ENCODE data around the gene MROH7. TPM values are rescaled to one million over a fixed set of nuclear protein-coding genes. Genes with fewer than 3 reads are reported as not detected.

MROH7 gene
- total RNA-seq, 1 experiment from 2014 or later, result not detected

DNA sequence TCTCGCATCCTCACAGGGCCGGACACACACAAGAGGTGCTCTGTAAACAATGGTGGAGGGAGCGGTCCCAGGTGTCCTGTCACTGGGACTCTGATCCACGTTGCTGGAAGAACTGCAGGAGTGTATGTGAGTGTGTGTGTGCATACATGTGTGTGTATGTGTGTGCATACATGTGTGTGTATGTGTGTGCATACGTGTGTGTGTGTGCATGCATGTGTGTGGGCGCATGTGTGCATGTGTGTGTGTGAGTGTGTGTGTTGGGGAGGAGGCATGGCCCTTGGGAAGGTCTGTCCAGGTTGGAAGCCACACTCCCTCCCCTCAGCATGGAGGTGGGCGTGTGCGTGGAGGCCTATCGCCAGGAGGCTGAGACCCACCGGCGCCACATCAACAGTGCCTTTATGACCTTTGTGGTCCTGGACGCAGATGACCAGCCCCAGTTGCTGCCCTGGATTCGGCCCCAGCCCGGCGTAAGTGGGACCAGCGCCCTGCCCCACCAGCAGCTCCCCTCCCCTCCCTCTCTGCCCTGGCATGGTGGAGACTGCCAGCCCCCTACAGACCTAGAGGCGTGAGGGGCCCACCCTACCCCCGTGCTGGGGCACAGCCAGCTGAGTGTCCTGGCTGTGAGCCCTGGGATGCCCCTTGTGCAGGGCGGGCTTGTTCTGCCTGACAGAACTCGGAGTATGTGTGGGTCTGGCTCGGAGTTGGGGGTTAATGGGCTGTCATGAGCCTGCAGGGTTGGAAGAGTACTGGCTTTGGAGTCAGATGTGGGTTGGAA is 40.5 kb upstream of the MROH7 start:
- no peak overlapping the region for H3K4me3 ChIP-seq (ENCODE audit: low read length)
- H3K9me2 ChIP-seq (replicated peaks; ENCODE audit: insufficient read depth, low read length), result no peaks in the 10 kb centered on the region
- no peaks in the 10 kb centered on the region for H3K9me3 ChIP-seq (ENCODE audit: low read length)
- H4K20me1 ChIP-seq (ENCODE audit: insufficient read depth, low read depth, low read length), result no peaks in the 10 kb centered on the region
- H3K9ac ChIP-seq (ENCODE audit: low read length), result no peak overlapping the region
- H3K27me3 ChIP-seq (ENCODE audit: low read length), result no peaks in the 10 kb centered on the region
- no peaks in the 10 kb centered on the region for H3K4me1 ChIP-seq (ENCODE audit: low read length)
- H3K27ac ChIP-seq (ENCODE audit: low read length), result no peak overlapping the region
- no peaks in the 10 kb centered on the region for H3K36me3 ChIP-seq (ENCODE audit: insufficient read depth, low read length)
- H3K79me2 ChIP-seq (ENCODE audit: low read length), result no peaks in the 10 kb centered on the region
- no peak for DNase-seq
- no peak overlapping the region for H3K4me2 ChIP-seq (ENCODE audit: low read depth, low read length, poor library complexity, severe bottlenecking)
- no peak overlapping the region for H2AFZ ChIP-seq (ENCODE audit: low read length)

DNA sequence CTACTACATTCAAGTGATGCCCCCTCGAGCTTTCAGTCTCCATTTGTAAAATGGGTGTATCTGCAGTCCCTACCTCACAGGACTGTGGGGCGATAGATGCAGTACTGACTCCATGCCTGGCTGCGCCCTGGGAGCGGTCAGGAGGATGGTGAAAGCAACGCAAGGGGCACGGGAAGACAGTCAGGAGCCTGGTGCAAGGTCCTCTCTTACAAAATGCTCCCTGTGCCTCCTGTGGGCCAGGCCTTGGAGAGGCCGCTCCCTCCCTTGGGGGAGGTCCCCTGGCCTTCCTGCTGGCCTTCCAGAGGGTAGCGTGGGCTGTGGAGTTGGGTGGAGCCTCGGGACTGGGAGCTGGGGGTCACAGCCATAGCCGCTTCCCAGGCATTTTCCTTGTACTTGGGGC is 39.9 kb upstream of the MROH7 start:
- H3K27ac ChIP-seq (ENCODE audit: low read length), result no peak overlapping the region
- H4K20me1 ChIP-seq (ENCODE audit: insufficient read depth, low read depth, low read length), result no peaks in the 10 kb centered on the region
- H3K9me3 ChIP-seq (ENCODE audit: low read length), result no peaks in the 10 kb centered on the region
- no peak overlapping the region for H2AFZ ChIP-seq (ENCODE audit: low read length)
- H3K4me2 ChIP-seq (ENCODE audit: low read depth, low read length, poor library complexity, severe bottlenecking), result no peak overlapping the region
- H3K4me3 ChIP-seq (ENCODE audit: low read length), result no peak overlapping the region
- H3K9me2 ChIP-seq (replicated peaks; ENCODE audit: insufficient read depth, low read length), result no peaks in the 10 kb centered on the region
- H3K79me2 ChIP-seq (ENCODE audit: low read length), result no peaks in the 10 kb centered on the region
- DNase-seq, result no peak
- no peaks in the 10 kb centered on the region for H3K36me3 ChIP-seq (ENCODE audit: insufficient read depth, low read length)
- no peaks in the 10 kb centered on the region for H3K27me3 ChIP-seq (ENCODE audit: low read length)
- no peak overlapping the region for H3K9ac ChIP-seq (ENCODE audit: low read length)
- H3K4me1 ChIP-seq (ENCODE audit: low read length), result no peaks in the 10 kb centered on the region

DNA sequence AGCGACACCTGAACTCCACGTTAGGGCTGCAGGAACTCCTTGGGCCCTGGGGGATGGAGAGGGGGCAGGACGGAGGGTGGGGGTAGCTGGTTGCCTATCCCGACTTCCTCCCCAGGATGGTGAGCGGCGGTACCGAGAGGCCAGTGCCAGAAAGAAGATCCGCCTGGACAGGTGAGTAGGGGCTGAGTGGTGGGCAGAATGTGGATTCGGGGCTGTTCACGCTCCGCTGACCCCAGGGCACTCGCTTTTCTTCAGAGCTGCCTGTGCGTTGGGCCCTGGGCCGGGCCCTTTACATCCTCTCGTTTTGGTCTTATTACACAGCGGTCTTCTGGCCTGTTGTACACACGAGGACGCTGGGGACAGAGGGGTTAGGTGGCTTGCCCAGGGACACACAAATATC is 39.0 kb upstream of the MROH7 start:
- H3K4me3 ChIP-seq (ENCODE audit: low read length), result no peak overlapping the region
- H3K27me3 ChIP-seq (ENCODE audit: low read length), result no peaks in the 10 kb centered on the region
- H3K9ac ChIP-seq (ENCODE audit: low read length), result no peak overlapping the region
- H3K9me3 ChIP-seq (ENCODE audit: low read length), result no peaks in the 10 kb centered on the region
- H3K4me2 ChIP-seq (ENCODE audit: low read depth, low read length, poor library complexity, severe bottlenecking), result no peak overlapping the region
- no peaks in the 10 kb centered on the region for H3K9me2 ChIP-seq (replicated peaks; ENCODE audit: insufficient read depth, low read length)
- no peaks in the 10 kb centered on the region for H3K36me3 ChIP-seq (ENCODE audit: insufficient read depth, low read length)
- H2AFZ ChIP-seq (ENCODE audit: low read length), result no peak overlapping the region
- H3K4me1 ChIP-seq (ENCODE audit: low read length), result no peaks in the 10 kb centered on the region
- H4K20me1 ChIP-seq (ENCODE audit: insufficient read depth, low read depth, low read length), result no peaks in the 10 kb centered on the region
- H3K27ac ChIP-seq (ENCODE audit: low read length), result no peak overlapping the region
- no peaks in the 10 kb centered on the region for H3K79me2 ChIP-seq (ENCODE audit: low read length)
- DNase-seq, result no peak

DNA sequence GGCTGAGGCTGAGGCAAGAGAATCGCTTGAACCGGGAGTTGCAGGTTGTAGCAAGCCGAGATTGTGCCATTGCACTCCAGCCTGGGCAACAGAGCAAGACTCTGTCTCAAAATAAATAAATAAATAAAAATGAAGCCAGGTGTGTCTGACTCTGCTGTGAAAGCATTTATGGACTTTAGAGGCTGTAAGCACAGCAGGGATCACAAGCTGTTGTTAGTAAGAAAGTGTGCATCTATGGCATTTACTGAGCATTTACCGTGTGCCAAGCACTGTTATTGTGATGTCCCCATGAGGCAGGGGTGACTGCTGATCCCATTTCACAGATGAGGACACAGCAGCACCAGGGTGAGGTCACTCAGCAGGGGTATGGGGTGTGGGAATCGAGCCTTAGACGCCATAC is 38.3 kb upstream of the MROH7 start:
- Histone ChIP-seq H4K20me1 (ENCODE audit: insufficient read depth, low read depth, low read length) (no peaks in the 10 kb centered on the region), H3K4me1 (ENCODE audit: low read length) (no peaks in the 10 kb centered on the region), H3K4me2 (ENCODE audit: low read depth, low read length, poor library complexity, severe bottlenecking) (no peak overlapping the region), H3K79me2 (ENCODE audit: low read length) (no peaks in the 10 kb centered on the region), H3K27me3 (ENCODE audit: low read length) (no peaks in the 10 kb centered on the region), H3K9ac (ENCODE audit: low read length) (no peak overlapping the region), H3K36me3 (ENCODE audit: insufficient read depth, low read length) (no peaks in the 10 kb centered on the region), H3K4me3 (ENCODE audit: low read length) (no peak overlapping the region), H3K27ac (ENCODE audit: low read length) (no peak overlapping the region), H3K9me2 (replicated peaks; ENCODE audit: insufficient read depth, low read length) (no peaks in the 10 kb centered on the region), H3K9me3 (ENCODE audit: low read length) (no peaks in the 10 kb centered on the region), H2AFZ (ENCODE audit: low read length) (no peak overlapping the region)
- DNase-seq, result no peak

DNA sequence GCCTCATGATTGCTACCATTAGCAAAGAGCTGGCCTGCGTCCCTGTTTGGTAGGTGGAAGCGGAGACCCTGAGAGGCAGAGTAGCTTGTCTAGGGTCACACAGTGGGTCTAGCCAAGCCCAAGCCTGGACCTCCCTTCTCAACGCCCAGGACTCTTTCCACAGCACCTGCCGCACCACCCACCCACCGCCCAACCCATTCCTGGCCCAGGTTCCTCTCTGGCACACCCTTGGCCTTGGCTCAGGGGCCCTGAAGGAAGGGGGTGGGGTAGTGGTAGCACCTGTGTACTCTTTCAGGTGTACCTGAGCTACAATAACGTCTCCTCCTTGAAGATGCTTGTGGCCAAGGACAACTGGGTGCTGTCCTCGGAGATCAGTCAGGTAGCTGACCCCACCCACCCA is 37.5 kb upstream of the MROH7 start:
- Histone ChIP-seq H3K27ac (ENCODE audit: low read length) (no peak overlapping the region), H2AFZ (ENCODE audit: low read length) (no peak overlapping the region), H3K4me2 (ENCODE audit: low read depth, low read length, poor library complexity, severe bottlenecking) (no peak overlapping the region), H3K9me2 (replicated peaks; ENCODE audit: insufficient read depth, low read length) (no peaks in the 10 kb centered on the region), H3K9ac (ENCODE audit: low read length) (no peak overlapping the region), H3K36me3 (ENCODE audit: insufficient read depth, low read length) (no peaks in the 10 kb centered on the region), H4K20me1 (ENCODE audit: insufficient read depth, low read depth, low read length) (no peaks in the 10 kb centered on the region), H3K9me3 (ENCODE audit: low read length) (no peaks in the 10 kb centered on the region), H3K79me2 (ENCODE audit: low read length) (no peaks in the 10 kb centered on the region), H3K4me3 (ENCODE audit: low read length) (no peak overlapping the region), H3K4me1 (ENCODE audit: low read length) (no peaks in the 10 kb centered on the region), H3K27me3 (ENCODE audit: low read length) (no peaks in the 10 kb centered on the region)
- DNase-seq, result no peak

DNA sequence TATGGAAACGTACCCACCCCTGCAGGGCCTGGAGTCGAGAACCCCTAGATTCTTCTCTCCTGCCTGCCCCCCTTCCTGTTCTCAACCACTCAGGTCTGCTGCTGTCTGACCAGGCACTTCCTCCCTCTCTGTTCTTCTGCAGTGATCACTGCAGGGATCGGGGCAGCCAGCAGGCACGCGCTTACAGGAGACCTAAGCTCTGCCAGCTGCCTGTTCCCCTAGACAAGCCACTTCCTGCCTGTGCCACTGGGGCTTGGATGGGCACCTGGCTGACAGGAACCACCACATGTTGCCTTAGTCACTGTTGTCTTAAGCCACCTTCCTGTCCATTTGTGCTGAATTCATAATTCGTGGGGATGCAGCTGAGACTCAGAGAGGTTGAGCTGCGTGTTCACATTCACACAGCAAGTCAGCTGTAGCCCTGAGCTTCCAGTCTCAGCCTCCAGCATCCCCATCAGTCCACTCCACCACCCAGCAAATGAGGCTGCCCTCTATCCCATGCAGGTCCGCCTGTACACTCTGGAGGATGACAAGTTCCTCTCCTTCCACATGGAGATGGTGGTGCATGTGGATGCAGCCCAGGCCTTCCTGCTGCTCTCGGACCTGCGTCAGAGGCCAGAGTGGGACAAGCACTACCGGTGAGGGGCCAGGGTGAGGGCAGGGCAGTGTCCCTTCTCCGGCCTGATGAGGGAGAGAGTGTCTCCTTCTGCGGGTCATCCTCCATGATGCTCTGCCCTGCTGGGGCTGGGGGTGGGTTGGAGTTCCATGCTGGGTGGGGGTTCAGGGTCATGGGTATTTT is 36.8 kb upstream of the MROH7 start:
- Histone ChIP-seq H3K27ac (ENCODE audit: low read length) (no peak overlapping the region), H3K4me1 (ENCODE audit: low read length) (no peaks in the 10 kb centered on the region), H3K4me3 (ENCODE audit: low read length) (no peak overlapping the region), H3K27me3 (ENCODE audit: low read length) (no peaks in the 10 kb centered on the region), H4K20me1 (ENCODE audit: insufficient read depth, low read depth, low read length) (no peaks in the 10 kb centered on the region), H3K9ac (ENCODE audit: low read length) (no peak overlapping the region), H3K79me2 (ENCODE audit: low read length) (no peaks in the 10 kb centered on the region), H3K9me3 (ENCODE audit: low read length) (no peaks in the 10 kb centered on the region), H3K9me2 (replicated peaks; ENCODE audit: insufficient read depth, low read length) (no peaks in the 10 kb centered on the region), H2AFZ (ENCODE audit: low read length) (no peak overlapping the region), H3K4me2 (ENCODE audit: low read depth, low read length, poor library complexity, severe bottlenecking) (no peak overlapping the region), H3K36me3 (ENCODE audit: insufficient read depth, low read length) (no peaks in the 10 kb centered on the region)
- DNase-seq, result no peak

DNA sequence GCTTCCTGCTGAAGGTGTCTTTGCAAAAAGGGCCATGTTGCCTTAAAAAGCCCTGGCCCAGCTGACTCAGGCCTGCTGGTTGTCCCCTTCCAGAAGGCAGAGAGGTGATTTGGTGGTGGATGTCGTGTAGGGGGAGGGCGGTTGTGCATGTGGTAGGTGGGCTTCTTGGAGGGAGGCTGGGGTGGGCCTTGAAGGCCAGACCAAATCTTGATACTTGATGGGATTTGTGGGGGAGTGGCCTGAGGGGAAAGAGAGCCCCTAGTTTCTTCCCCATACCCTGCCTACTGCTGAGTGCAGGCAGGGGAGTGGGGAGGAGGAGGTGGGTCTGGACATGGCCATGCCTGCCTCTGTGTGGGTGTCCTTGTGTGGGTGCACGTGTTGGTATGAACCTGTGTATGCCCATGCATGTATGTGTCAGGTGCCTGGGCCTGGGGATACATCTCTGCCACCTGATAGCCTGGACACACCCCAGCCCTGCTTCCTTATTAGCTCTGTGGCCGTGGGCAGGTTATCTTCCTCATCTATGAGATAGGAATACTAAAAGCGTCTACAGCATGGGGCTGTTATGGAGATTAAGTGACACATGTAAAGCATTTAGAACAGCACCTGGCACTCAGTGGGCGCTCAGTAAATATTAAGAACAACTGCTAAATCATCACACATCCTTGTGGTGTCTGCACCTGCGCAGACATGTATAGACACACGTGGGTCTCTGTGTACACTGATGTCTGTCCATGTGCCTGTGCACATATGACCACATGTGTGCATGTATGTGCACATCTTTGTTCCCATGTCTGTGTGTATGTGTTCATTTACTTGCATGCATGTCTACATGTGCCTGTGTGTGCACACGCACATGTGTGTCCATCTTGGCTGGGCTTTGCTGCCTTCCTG is 35.2 kb upstream of the MROH7 start:
- H3K4me3 ChIP-seq (ENCODE audit: low read length), result no peak overlapping the region
- H2AFZ ChIP-seq (ENCODE audit: low read length), result no peak overlapping the region
- H3K27ac ChIP-seq (ENCODE audit: low read length), result no peak overlapping the region
- DNase-seq, result no peak
- no peaks in the 10 kb centered on the region for H3K9me3 ChIP-seq (ENCODE audit: low read length)
- no peaks in the 10 kb centered on the region for H3K4me1 ChIP-seq (ENCODE audit: low read length)
- H3K4me2 ChIP-seq (ENCODE audit: low read depth, low read length, poor library complexity, severe bottlenecking), result no peak overlapping the region
- no peaks in the 10 kb centered on the region for H3K79me2 ChIP-seq (ENCODE audit: low read length)
- H3K27me3 ChIP-seq (ENCODE audit: low read length), result no peaks in the 10 kb centered on the region; the same call in 1 of the 2 replicates
- H4K20me1 ChIP-seq (ENCODE audit: insufficient read depth, low read depth, low read length), result no peaks in the 10 kb centered on the region
- H3K9ac ChIP-seq (ENCODE audit: low read length), result no peak overlapping the region
- no peaks in the 10 kb centered on the region for H3K36me3 ChIP-seq (ENCODE audit: insufficient read depth, low read length)
- H3K9me2 ChIP-seq (replicated peaks; ENCODE audit: insufficient read depth, low read length), result no peaks in the 10 kb centered on the region

DNA sequence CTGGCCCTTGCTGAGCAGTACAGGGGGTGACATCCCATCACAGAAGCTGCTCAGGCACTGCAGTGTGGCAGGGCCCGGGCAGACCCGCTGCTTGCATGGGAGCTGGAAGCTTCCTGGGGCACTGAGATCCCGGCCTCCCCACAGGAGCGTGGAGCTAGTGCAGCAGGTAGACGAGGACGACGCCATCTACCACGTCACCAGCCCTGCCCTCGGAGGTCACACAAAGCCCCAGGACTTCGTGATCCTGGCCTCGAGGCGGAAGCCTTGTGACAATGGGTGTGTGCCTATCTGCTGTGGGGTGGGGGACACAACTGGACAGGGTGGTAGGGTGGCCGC is 34.6 kb upstream of the MROH7 start:
- Histone ChIP-seq H3K9me3 (ENCODE audit: low read length) (no peaks in the 10 kb centered on the region), H3K4me3 (ENCODE audit: low read length) (no peak overlapping the region), H3K4me2 (ENCODE audit: low read depth, low read length, poor library complexity, severe bottlenecking) (no peak overlapping the region), H3K27me3 (ENCODE audit: low read length) (no peaks in the 10 kb centered on the region; the same call in 1 of the 2 replicates), H3K36me3 (ENCODE audit: insufficient read depth, low read length) (no peaks in the 10 kb centered on the region), H4K20me1 (ENCODE audit: insufficient read depth, low read depth, low read length) (no peaks in the 10 kb centered on the region), H2AFZ (ENCODE audit: low read length) (no peak overlapping the region), H3K9ac (ENCODE audit: low read length) (no peak overlapping the region), H3K4me1 (ENCODE audit: low read length) (no peaks in the 10 kb centered on the region), H3K79me2 (ENCODE audit: low read length) (no peaks in the 10 kb centered on the region), H3K9me2 (replicated peaks; ENCODE audit: insufficient read depth, low read length) (no peaks in the 10 kb centered on the region), H3K27ac (ENCODE audit: low read length) (no peak overlapping the region)
- DNase-seq, result no peak

Data from Karpas-422 (cell line).